HG03095 (cell line): ENCODE data around the gene RGS11.
"Not testable (repeated sequence)": the region's sequence is repeated elsewhere in the genome, so short reads cannot be mapped to it uniquely, and the experiment has no call there.

Experiments used
- ATAC-seq: cut with Tn5 transposase; IDR thresholded peaks from one replicate; pipeline ENCODE4 v1.9.1; 2021; ENCODE audit warnings: moderate library complexity; ENCODE audit not compliant: unreplicated experiment

Gene RGS11

DNA sequence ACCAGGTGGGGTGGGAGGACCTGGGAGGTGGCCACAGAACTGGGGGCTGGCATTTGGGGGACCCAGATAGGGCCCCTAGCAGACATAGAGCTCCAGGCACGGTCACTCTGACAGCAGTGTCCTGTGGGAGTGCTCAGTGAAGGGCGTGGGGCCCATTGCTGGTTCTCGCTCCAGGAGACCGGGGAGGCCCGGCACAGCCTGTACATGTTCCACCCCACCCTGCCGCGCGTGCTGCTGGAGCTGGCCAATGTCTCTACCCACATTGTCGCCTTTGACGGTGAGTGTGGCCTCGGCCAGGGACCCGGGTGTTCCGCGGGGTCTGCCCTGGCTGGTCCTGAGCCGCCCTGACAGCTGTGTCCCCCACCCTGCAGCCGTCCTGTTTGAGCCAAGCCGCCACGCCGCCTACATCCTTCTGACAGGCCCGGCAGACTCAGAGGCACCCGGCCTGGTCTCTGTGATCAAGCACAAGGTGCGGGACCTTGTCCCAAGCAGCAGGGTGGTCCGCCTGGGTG, 11.2 kb downstream of the RGS11 start:
- ATAC-seq = no peak

DNA sequence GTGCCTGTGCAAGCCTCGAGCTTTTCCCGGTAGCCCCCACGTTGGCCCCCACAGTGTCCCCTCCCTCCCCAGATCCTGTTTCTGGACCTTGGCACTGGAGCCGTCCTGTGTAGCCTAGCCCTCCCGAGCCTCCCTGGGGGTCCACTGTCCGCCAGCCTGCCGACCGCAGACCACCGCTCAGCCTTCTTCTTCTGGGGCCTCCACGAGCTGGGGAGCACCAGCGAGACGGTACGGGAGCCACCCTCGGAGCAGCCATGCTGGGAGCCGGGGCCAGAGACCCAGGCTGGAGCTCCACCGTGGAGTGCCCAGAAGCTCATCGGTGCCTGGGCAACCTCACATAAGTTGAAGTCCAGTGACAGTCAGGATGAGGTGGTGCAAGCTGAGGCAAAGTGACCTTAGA, 11.8 kb downstream of the RGS11 start:
- ATAC-seq = no peak

DNA sequence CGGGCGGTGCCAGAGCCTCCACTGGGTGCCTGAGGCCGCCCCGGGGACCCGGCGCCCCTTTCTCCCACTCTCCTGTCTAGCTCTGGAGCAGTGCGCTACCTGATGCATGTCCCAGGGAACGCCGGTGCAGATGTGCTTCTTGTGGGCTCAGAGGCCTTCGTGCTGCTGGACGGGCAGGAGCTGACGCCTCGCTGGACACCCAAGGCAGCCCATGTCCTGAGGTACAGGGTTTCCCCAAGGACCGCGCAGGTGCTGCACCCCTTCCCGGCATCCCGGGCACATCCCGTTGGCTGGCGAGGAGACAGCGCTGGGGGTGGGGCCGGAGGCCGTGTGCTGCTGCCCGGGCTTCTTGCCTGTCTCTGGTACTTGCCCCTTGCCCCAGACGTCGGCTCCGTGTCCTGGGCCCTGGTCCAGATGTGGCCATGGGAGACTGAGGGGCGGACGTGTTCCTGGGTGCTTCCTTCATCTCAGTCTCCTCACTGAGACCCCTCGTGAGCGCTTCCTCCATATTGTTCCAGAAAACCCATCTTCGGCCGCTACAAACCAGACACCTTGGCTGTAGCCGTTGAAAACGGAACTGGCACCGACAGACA, 12.5 kb downstream of the RGS11 start:
- ATAC-seq = no peak

DNA sequence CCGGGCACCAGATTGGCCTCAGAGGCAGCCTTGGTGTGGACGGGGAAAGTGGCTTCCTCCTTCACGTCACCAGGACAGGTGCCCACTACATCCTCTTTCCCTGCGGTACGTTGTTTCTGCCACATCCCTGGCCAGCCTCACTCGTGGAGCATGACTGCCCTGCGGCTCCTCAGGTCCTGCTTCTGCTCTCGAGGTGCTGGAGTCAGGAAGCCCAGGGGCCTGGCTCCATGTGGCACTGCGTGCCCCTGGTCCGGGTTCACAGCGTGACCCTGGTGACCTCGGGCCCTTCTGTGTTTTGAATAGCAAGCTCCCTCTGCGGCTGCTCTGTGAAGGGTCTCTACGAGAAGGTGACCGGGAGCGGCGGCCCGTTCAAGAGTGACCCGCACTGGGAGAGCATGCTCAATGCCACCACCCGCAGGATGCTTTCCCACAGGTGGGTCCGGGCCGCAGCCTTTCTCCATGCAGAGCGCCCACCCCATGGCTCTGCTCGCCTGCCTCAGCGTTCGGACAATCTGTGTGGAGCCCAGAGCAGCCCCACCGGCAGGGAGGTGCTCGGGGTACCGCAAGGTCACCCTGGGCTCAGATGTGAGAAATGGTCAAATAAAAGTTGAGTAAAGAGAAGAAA, 13.5 kb downstream of the RGS11 start:
- ATAC-seq = no peak

DNA sequence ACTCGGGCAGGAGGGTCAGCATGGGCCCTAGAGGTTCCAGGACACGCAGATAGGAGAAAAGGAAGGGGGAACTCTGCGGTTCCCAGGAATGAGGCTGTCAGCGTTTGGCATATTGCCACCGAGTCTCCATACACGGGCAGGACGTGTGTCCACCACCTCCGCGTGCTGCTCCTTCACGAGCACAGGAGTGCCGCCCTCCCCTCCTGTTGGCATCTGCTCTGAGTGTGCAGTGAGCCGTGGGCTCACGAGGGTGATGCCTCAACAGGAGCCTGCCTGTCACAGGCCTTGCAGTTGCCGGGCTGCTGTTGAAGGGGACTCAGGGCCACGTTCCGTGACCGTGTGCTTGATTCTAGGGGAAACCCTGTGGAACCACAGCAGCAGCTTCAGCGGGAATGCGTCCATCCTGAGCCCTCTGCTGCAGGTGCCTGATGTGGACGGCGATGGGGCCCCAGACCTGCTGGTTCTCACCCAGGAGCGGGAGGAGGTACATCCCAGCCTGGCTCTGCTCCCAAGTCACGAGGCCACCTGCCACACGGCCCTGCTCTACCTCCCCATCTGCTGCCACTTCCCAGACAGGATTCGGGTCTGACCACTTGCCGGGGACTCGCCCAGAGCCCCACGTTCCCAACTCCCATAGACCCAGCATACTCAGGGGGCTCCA, 14.6 kb downstream of the RGS11 start:
- ATAC-seq = no peak

DNA sequence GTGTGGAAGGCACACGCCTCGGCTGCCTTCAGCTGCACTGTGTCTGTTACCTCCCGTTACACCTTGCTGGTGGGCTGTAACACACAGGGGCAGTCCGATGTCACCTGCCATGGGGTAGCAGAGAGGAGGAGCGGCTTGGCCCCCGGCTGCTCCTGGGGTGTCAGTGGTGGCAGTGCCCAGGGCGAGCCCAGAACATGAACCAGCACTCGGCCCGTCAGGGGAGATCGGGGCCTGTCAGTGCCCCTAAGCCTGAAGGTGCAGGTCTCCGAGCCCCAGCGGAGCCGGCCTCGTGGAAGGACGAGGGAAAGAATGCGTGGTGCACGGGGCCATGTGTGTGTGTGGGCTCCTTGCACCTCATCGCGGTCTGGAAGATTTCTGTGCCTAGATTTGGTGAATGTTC, 15.4 kb downstream of the RGS11 start:
- ATAC-seq = no peak

DNA sequence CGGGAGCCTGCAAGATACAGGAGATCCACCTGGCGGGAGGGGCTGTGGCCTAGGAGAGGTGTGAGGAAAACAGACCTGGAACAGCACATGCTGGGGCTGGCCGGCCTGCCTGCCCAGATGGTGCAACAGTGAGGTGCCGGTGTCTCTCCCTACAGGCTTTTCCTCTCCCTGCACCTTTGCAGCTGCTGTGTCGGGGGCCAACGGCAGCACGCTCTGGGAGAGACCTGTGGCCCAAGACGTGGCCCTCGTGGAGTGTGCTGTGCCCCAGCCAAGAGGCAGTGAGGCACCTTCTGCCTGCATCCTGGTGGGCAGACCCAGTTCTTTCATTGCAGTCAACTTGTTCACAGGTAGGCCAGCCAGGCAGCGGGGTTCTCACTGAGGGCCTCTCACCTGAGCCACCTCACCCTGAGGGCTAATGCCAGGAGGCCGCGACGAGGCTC, 15.9 kb downstream of the RGS11 start:
- ATAC-seq = no peak

DNA sequence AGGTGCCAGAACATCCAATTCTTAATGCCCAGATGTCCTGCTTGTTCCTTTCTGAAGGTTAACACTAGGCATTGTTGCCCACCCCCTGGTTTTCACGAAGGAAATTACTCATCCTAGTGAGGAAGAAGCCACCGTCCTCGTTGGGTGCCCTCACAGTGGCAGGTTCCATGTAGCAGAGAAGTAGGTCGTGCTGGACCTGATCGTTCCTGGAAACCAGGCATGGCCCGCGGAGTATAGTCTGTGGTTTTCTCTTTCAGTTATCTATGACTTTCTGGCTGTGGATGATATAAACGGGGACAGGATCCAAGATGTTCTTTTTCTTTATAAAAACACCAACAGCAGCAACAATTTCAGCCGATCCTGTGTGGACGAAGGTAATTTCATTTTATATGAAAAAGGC, 16.5 kb downstream of the RGS11 start:
- ATAC-seq = no peak

DNA sequence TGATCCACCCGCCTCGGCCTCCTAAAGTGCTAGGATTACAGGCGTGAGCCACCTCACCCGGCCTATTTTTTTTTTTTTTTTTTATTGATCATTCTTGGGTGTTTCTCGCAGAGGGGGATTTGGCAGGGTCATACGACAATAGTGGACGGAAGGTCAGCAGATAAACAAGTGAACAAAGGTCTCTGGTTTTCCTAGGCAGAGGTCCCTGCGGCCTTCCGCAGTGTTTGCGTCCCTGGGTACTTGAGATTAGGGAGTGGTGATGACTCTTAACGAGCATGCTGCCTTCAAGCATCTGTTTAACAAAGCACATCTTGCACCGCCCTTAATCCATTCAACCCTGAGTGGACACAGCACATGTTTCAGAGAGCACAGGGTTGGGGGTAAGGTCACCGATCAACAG, 17.7 kb downstream of the RGS11 start:
- ATAC-seq = not testable (repeated sequence)

DNA sequence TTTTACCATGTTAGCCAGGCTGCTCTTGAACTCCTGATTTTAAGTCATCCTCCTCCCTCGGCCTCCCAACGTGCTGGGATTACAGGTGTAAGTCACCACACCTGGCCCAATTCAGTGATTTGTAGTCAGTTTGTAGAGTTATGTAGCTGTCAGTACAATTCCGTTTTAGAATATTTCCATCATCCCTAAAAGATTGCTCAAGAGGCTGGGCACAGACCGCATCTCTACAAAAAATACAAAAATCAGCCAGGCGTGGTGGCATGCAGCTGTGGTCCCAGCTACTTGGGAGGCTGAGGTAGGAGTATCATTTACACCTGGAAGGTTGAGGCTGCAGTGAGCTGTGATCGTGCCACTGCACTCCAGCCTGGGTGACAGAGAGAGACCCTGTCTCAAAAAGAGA, 20.6 kb downstream of the RGS11 start:
- ATAC-seq = no peak

DNA sequence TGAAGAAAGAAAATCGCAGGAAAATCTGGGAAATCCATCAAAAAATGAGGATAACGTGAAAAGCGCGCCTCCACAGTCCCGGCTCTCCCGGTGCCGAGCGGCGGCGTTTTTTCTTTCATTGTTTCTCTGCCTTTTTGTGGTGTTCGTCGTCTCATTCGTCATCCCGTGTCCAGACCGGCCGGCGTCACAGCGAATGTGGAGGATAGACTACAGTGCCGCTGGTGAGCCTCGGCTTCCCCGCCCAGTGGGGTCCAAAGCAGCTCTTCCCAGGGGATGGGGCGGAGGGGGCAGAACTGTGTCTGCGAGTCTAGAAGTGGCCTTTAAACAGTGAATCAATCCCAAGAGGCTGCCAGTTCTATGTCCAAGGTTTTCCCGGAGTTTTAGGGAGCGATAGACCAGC, 21.3 kb downstream of the RGS11 start:
- ATAC-seq = no peak

DNA sequence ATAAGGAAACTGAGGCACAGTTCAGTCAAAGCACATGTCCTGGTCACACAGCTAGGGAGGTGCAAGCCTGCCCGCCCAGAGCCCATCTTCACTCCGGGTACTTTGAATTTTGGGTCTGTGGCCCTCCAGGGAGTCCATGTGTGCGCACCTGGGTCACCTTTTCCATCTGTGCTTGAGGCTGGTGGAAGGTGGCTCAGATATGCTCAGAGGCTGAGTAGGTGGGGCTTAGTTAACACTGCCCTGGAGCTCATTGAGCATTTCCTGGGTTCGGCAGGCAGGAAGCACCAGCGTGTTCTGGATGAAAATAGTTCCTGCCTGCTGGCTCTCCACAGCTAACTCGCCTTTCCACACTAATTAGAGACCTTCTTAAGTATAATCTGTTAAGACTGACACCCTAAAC, 21.9 kb downstream of the RGS11 start:
- no peak for ATAC-seq

DNA sequence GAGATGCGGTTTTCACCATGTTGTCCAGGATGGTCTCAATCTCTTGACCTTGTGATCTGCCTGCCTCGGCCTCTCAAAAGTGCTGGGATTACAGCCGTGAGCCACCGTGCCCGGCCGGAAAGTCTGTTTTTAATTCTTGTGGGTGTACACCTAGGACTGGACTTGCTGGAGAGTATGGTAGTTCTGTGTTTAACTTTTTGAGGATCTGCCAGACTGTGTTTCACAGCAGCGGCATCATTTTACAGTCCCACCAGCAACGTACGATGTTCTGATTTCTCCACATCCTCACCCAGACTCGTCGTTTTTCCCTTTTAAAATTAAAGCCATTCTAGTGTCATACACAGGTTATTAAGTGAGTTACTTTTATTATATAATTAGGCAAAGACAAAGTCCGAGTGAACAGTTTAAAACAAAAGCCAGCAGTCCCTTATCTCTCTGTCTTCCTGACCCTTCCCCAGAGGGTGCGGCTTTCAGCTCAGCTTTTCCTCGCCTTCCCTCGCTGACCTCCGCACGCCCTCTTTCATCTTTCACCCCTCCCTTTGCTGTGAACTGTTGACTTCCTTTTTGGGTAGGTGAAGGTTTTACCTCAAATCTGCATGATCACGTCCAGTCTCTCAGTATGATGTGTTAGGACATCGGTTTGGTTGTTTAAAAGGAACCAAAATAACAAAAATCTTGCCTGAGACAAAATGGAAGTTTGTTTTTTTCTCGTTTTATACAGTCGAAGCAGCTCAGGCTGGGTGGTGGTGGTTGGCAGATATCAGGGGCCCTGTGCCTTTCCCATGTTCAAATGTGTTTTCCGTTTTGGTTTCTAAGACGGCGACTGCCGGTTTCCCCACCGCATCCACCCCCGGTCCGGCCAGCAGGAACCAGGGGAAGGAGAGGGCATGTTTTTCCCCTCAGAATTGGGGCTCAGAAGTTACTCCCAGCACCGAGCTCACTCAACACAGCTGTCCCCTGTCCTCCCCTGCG, 23.1 kb downstream of the RGS11 start:
- ATAC-seq = no peak

DNA sequence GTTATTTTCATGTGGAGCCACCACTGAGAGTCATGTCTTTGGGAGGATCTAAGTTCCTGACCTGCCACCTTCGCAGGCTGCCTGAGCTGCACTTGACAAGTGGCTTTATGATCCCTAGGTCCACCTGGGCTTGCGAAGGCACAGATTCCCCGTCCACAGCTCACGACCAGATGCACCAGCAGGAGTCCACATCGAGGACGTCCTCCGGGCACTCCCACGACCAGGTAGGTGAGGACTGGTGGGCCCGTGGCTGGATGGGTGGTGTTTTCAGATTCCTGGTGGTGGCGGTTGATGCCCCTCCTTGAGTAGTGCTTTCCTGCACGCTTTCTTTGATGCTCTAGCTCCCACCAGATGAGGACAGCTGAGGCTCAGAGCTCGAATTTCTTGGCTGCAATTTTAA, 26.3 kb downstream of the RGS11 start:
- no peak for ATAC-seq

DNA sequence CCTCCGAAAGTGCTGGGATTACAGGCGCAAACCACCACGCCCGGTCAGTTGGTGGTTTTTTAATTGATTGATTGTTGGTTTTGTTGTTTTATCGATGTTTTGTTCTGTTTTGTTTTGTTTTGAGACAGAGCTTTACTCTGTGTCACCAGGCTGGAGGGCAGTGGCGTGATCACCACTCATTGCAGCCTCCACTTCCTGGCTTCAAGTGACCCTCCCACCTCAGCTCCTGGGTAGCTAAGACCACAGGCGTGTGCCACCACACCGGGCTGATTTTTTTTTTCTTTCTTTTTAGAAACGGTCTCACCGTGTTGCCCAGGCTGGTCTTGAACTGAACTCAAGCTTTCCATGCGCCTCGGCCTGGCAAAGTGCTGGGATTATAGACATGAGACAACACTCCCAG, 28.7 kb downstream of the RGS11 start:
- no peak for ATAC-seq

DNA sequence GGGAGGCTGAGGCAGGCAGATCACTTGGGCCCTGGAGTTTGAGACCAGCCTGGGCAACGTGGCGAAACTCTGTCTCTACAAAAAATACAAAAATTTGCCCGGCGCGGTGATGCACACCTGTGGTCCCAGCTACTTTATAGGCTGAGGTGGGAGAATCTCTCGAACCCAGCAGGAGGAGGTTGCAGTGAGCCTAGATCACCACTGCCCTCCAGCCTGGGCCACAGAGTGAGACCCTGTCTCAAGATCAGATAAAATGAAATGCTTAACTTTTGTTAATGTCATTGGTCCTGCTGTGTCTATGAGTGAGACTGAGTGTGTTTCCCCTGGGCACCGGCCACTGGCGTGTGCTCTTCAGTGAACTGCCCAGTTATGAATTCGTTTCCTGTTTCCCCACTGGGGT, 30.6 kb downstream of the RGS11 start:
- no peak for ATAC-seq

DNA sequence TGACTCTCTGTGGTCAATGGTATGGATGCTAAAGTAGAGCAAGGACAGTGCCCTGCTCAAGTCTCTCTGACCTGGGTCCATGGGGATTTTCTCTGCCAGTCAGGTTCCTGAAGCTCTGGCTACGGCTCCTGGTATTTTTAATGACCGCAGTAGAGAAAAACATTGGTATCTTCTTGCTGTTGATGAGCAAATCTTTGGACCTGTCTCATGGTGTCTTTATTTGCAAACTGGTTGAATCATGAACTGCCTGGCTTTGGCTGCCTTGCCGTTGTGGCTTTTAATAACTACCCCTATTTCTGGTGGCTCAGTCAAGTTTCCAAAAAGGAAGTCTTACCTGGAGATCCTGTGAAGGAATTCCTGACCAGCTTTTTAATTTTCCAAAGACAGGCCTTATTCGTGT, 32.4 kb downstream of the RGS11 start:
- no peak for ATAC-seq

DNA sequence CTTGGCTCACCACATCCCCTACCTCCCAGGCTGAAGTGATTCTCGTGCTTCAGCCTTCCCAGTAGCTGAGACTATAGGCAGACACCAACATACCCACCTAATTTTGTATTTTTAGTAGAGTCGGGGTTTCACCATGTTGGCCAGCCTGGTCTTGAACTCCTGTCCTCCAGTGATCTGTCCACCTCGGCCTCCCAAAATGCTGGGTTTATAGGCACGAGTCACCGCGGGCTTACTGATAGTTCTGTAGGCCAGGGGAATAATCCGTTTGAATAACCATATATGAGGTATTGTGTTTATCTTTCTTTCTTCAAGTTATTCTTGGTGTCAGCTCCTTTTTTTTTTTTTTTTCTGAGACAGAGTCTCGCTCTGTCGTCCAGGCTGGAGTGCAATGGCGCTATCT, 33.5 kb downstream of the RGS11 start:
- ATAC-seq = no peak

DNA sequence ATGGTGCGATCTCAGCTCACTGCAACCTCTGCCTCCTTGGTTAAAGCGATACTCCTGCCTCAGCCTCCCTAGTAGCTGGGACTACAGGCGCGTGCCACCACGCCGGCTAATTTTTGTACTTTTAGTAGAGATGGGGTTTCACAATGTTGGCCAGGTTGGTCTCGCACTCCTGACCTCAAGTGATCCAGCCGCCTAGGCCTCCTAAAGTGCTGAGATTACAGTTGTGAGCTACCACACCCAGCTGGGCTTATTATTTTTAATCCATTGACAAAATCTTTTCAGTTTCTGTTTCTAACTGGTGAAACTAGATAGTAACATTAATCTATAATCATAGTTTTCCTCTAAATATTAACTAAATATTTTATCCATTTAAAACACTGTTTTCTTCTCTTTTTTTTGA, 35.2 kb downstream of the RGS11 start:
- ATAC-seq = no peak

DNA sequence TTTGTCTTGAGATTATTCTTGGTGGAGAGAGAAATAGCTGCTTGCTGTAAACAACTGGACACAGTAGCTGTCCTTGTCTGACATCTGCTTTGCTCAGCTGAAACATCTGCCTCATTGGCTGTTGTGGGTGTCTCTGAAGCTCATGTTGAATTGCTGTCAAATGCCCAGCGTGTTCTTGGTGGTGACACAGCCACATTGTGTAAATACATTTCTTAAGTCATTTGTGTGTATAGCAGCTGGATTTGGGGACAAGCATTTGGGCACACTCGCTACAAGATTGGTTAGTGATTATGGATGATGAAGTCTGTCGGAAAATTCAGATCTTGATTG, 35.8 kb downstream of the RGS11 start:
- no peak for ATAC-seq
